Activated T-helper 1 cell treated with anti-CD3 and anti-CD28 coated beads, Interleukin-12 subunit alpha, Interleukin-12 subunit beta, Interleukin-2, Interleukin-4 antibody, amounts not matched to agents 30 ng/mL and 10 ng/mL and 1 ng/mL, durations not matched to agents 14 hours and 24 hours and 36 hours (primary cell): ENCODE data around the gene TAAR9. TPM values are rescaled to one million over a fixed set of nuclear protein-coding genes. Genes with fewer than 3 reads are reported as not detected.
"Not testable (repeated sequence)": the region's sequence is repeated elsewhere in the genome, so short reads cannot be mapped to it uniquely, and the experiment has no call there.

Source experiments
- DNase-seq: peaks from one replicate; pipeline ENCODE4 v3.0.0; 2021; ENCODE audit warnings: low spot score
- H3K27ac Mint-ChIP-seq: one replicate; pipeline ENCODE4 v1.8.0; 2021; ENCODE audit warnings: mild to moderate bottlenecking, mixed read lengths
- H3K27me3 Mint-ChIP-seq: one replicate; pipeline ENCODE4 v1.8.0; 2022; ENCODE audit warnings: mild to moderate bottlenecking, moderate library complexity, mixed read lengths; ENCODE audit not compliant: insufficient read depth
- H3K36me3 Mint-ChIP-seq: one replicate; pipeline ENCODE4 v1.8.0; 2021; ENCODE audit warnings: low read depth, mixed read lengths
- H3K4me1 Mint-ChIP-seq: one replicate; pipeline ENCODE4 v1.8.0; 2021; ENCODE audit warnings: low read depth, mixed read lengths
- H3K4me3 Mint-ChIP-seq: one replicate; pipeline ENCODE4 v1.8.0; 2021; ENCODE audit warnings: mild to moderate bottlenecking, moderate library complexity, mixed read lengths
- H3K9me3 Mint-ChIP-seq: one replicate; pipeline ENCODE4 v1.8.0; 2021; ENCODE audit warnings: mixed read lengths
- intact Hi-C: fragments of 100-400 bp; cut with micrococcal nuclease; formaldehyde crosslinking; loops from one replicate; pipeline ENCODE4 v1.15.1; 2024
- total RNA-seq: library from RNA; stranded (reverse); gene quantifications from 2 replicates; pipeline ENCODE4 v1.2.3, GENCODE V29; 2022

Gene TAAR9
- total RNA-seq, 1 donor from 2014 or later = not detected

- H3K9me3 Mint-ChIP-seq = no peaks in the 10 kb centered on the region
- intact Hi-C loops = no loop called here
- no peak overlapping the region for H3K4me3 Mint-ChIP-seq
- H3K36me3 Mint-ChIP-seq = no peaks in the 10 kb centered on the region
- no peak for DNase-seq
- no peaks in the 10 kb centered on the region for H3K4me1 Mint-ChIP-seq
- peaks cover 37% of the 10 kb centered on the region for H3K27me3 Mint-ChIP-seq
- H3K27ac Mint-ChIP-seq = no peak overlapping the region
These were observed 10.3 kb upstream of the TAAR9 start for GRCh38 chr6:132527791-132528190.

GRCh38 chr6:132530293-132530974, 7.6 kb upstream of the TAAR9 start:
- no peaks in the 10 kb centered on the region for H3K9me3 Mint-ChIP-seq
- no peaks in the 10 kb centered on the region for H3K36me3 Mint-ChIP-seq
- peaks cover 29% of the 10 kb centered on the region for H3K27me3 Mint-ChIP-seq
- H3K4me3 Mint-ChIP-seq = no peak overlapping the region
- DNase-seq = peak; percentile 45
- intact Hi-C loops = loop anchor here (1.0 to 5.0 kb wide), 7 partner anchors 137 to 1023 kb away; partner anchors contain the start of genes RPS12 and SLC18B1
- H3K4me1 Mint-ChIP-seq = no peaks in the 10 kb centered on the region
- H3K27ac Mint-ChIP-seq = no peak overlapping the region

- not testable (repeated sequence) for H3K27ac Mint-ChIP-seq
These were observed 3.5 kb upstream of the TAAR9 start for GRCh38 chr6:132534546-132534945.

GRCh38 chr6:132537145-132537544, 932 bp upstream of the TAAR9 start:
- intact Hi-C loops = no loop called here
- no peak for DNase-seq
- Mint-ChIP-seq H3K4me3 (no peak overlapping the region), H3K27ac (no peak overlapping the region), H3K27me3 (peaks cover 33% of the 10 kb centered on the region), H3K4me1 (no peaks in the 10 kb centered on the region), H3K9me3 (no peaks in the 10 kb centered on the region), H3K36me3 (no peaks in the 10 kb centered on the region)

More at GRCh38 chr6:132534546-132534945, 3.5 kb upstream of the TAAR9 start:
- intact Hi-C loops = loop anchor here (5.0 kb wide), 3 partner anchors 133 to 428 kb away; partner anchors contain the start of gene RPS12
- peaks cover 24% of the 10 kb centered on the region for H3K27me3 Mint-ChIP-seq
- H3K4me1 Mint-ChIP-seq, H3K4me3 Mint-ChIP-seq, H3K36me3 Mint-ChIP-seq, H3K9me3 Mint-ChIP-seq, DNase-seq: not testable (repeated sequence)

- H3K36me3 Mint-ChIP-seq = no peaks in the 10 kb centered on the region
- peaks cover 26% of the 10 kb centered on the region for H3K27me3 Mint-ChIP-seq
- no peak overlapping the region for H3K27ac Mint-ChIP-seq
- H3K9me3 Mint-ChIP-seq = no peaks in the 10 kb centered on the region
- DNase-seq = no peak
- intact Hi-C loops = no loop called here
- no peak overlapping the region for H3K4me3 Mint-ChIP-seq
- H3K4me1 Mint-ChIP-seq = no peaks in the 10 kb centered on the region
These were observed 6.7 kb downstream of the TAAR9 start for GRCh38 chr6:132544826-132545225.

- peaks cover 19% of the 10 kb centered on the region for H3K27me3 Mint-ChIP-seq
- H3K36me3 Mint-ChIP-seq = no peaks in the 10 kb centered on the region
- no peak overlapping the region for H3K4me3 Mint-ChIP-seq
- H3K4me1 Mint-ChIP-seq = no peaks in the 10 kb centered on the region
- no peak for DNase-seq
- H3K27ac Mint-ChIP-seq = no peak overlapping the region
- intact Hi-C loops = no loop called here
- no peaks in the 10 kb centered on the region for H3K9me3 Mint-ChIP-seq
These were observed 10.8 kb downstream of the TAAR9 start for GRCh38 chr6:132548746-132549463.

GRCh38 chr6:132551214-132551613, 13.1 kb downstream of the TAAR9 start:
- no peak overlapping the region for H3K27ac Mint-ChIP-seq
- H3K9me3 Mint-ChIP-seq = no peaks in the 10 kb centered on the region
- intact Hi-C loops = no loop called here

GRCh38 chr6:132552372-132552771, 14.3 kb downstream of the TAAR9 start, which contains the start of gene TAAR8:
Gene TAAR8, plus strand, starts transcription at chr6:132552672. Its CDS starts 21 bp downstream, at chr6:132552693.
- Mint-ChIP-seq H3K36me3 (no peaks in the 10 kb centered on the region), H3K27me3 (peaks cover 19% of the 10 kb centered on the region), H3K27ac (no peak within 1 kb of the TSS), H3K4me3 (no peak within 1 kb of the TSS), H3K4me1 (no peaks in the 10 kb centered on the region), H3K9me3 (no peaks in the 10 kb centered on the region)
- intact Hi-C loops = no loop called here
- no peak for DNase-seq

More at GRCh38 chr6:132551214-132551613, 13.1 kb downstream of the TAAR9 start:
- Mint-ChIP-seq H3K36me3 (no peaks in the 10 kb centered on the region), H3K4me1 (no peaks in the 10 kb centered on the region), H3K4me3 (no peak overlapping the region), H3K27me3 (peaks cover 14% of the 10 kb centered on the region)
- no peak for DNase-seq

GRCh38 chr6:132560087-132560486, 22.0 kb downstream of the TAAR9 start:
- H3K36me3 Mint-ChIP-seq, H3K4me1 Mint-ChIP-seq, H3K27me3 Mint-ChIP-seq, intact Hi-C loops, H3K9me3 Mint-ChIP-seq, DNase-seq, H3K4me3 Mint-ChIP-seq, H3K27ac Mint-ChIP-seq: not testable (repeated sequence)

- intact Hi-C loops = no loop called here
- Mint-ChIP-seq H3K4me1 (no peaks in the 10 kb centered on the region), H3K27ac (no peak overlapping the region), H3K4me3 (no peak overlapping the region), H3K27me3 (no peaks in the 10 kb centered on the region), H3K36me3 (no peaks in the 10 kb centered on the region), H3K9me3 (no peaks in the 10 kb centered on the region)
- DNase-seq = no peak
These were observed 28.3 kb downstream of the TAAR9 start for GRCh38 chr6:132566404-132566803.

- H3K27ac Mint-ChIP-seq = no peak overlapping the region
- H3K27me3 Mint-ChIP-seq = peaks cover 9% of the 10 kb centered on the region
- intact Hi-C loops = no loop called here
- H3K9me3 Mint-ChIP-seq = no peaks in the 10 kb centered on the region
- H3K36me3 Mint-ChIP-seq = no peaks in the 10 kb centered on the region
- H3K4me1 Mint-ChIP-seq = no peaks in the 10 kb centered on the region
- no peak for DNase-seq
- no peak overlapping the region for H3K4me3 Mint-ChIP-seq
These were observed 29.5 kb downstream of the TAAR9 start for GRCh38 chr6:132567566-132567965.

- Mint-ChIP-seq H3K4me1 (no peaks in the 10 kb centered on the region), H3K36me3 (no peaks in the 10 kb centered on the region), H3K9me3 (no peaks in the 10 kb centered on the region), H3K27me3 (peaks cover 9% of the 10 kb centered on the region), H3K4me3 (no peak overlapping the region), H3K27ac (no peak overlapping the region)
- no peak for DNase-seq
- intact Hi-C loops = no loop called here
These were observed 30.5 kb downstream of the TAAR9 start for GRCh38 chr6:132568611-132569010.

- Mint-ChIP-seq H3K9me3 (no peaks in the 10 kb centered on the region), H3K27ac (no peak overlapping the region), H3K4me3 (no peak overlapping the region), H3K36me3 (no peaks in the 10 kb centered on the region), H3K27me3 (peaks cover 11% of the 10 kb centered on the region), H3K4me1 (no peaks in the 10 kb centered on the region)
- intact Hi-C loops = no loop called here
- DNase-seq = no peak
These were observed 31.1 kb downstream of the TAAR9 start for GRCh38 chr6:132569170-132569569.
